Measurements from ENCODE around the gene PPOX. TPM values are rescaled to one million over a fixed set of nuclear protein-coding genes. Genes with fewer than 3 reads are reported as not detected.
A peak's percentile ranks its signal among the peaks of the same experiment; 100 is the strongest.

The PPOX gene
- total RNA-seq, 1 experiment from 2014 or later: 25.4 TPM

DNA sequence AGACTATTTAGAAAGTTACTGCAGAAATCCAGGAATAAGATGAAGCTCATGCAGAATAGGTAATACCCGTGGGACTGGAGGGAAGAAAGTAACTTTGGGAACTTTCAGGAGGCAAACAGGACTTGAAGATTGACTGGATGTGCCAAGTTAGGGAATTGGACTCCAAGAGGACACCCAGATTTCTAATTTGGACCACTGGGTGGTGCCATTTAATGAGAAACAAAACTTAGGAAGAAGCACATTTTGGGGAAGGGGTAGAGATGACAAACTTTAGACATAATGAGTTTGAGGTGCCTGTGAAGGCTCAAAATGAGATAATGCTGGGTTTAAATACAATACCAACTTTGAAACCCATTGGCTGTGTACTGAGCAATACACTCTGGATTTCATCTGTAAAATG is 14.4 kb downstream of the PPOX start:
- Histone ChIP-seq H3K36me3 (ENCODE audit: control insufficient read depth, insufficient read depth, low read length) (no peaks in the 10 kb centered on the region; the same call in 1 of the 2 replicates), H3K9me3 (no peaks in the 10 kb centered on the region), H3K4me3 (ENCODE audit: low read depth, low read length) (no peak overlapping the region), H3K27me3 (replicated peaks; ENCODE audit: control insufficient read depth, insufficient read depth, low read length) (no peaks in the 10 kb centered on the region), H3K4me1 (peaks cover 4% of the 10 kb centered on the region)
- TF ChIP-seq CTCF (IDR thresholded peaks at IDR 0.05; ENCODE audit: insufficient read depth in 1 of 2, low read depth in 1 of 2, low read length in 1 of 2, severe bottlenecking in 1 of 2, unreplicated experiment in 1 of 2): peak; percentile 25 to 41
- Mint-ChIP-seq H3K36me3 (ENCODE audit: insufficient read depth, unreplicated experiment) (no peaks in the 10 kb centered on the region), H3K4me3 (ENCODE audit: unreplicated experiment) (no peak overlapping the region), H3K9me3 (ENCODE audit: unreplicated experiment) (no peaks in the 10 kb centered on the region), H3K4me1 (ENCODE audit: low read depth, unreplicated experiment) (peaks cover 16% of the 10 kb centered on the region), H3K27me3 (ENCODE audit: insufficient read depth, unreplicated experiment) (no peaks in the 10 kb centered on the region), H3K27ac (ENCODE audit: unreplicated experiment) (no peak overlapping the region)
- no TSS peak for BruUV-seq (replicated peaks)
- peak in 1 of 2 experiments; percentile 34 for DNase-seq
- ChIA-PET CTCF (no interaction called here), POLR2A (no interaction called here)
- intact Hi-C loops (cut with micrococcal nuclease; ENCODE audit: unreplicated experiment): loop anchor here (1.0 kb wide), 1 partner anchor 202 kb away; no protein-coding TSS in a partner anchor

DNA sequence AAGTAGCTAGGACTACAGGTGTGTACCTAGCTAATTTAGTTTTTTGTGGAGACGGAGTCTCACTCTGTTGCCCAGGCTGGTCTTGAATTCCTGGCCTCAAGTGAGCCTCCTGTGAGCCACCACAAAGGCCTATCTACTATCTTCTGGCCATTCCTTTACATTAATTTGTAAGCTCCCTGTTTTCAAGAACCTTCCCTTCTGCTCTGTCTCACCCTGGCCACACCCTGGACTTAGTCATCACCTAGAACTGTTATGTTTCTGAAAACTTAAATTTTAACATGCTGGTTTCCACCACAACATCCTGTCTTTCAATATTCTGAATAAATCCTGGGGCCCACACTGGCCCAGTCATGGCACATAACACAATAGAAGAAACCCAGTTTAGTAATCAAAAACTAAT is 16.0 kb downstream of the PPOX start:
- Mint-ChIP-seq H3K4me1 (ENCODE audit: low read depth, unreplicated experiment) (peaks cover 6% of the 10 kb centered on the region), H3K4me3 (ENCODE audit: unreplicated experiment) (no peak overlapping the region), H3K27ac (ENCODE audit: unreplicated experiment) (no peak overlapping the region), H3K27me3 (ENCODE audit: insufficient read depth, unreplicated experiment) (no peaks in the 10 kb centered on the region), H3K9me3 (ENCODE audit: unreplicated experiment) (no peaks in the 10 kb centered on the region), H3K36me3 (ENCODE audit: insufficient read depth, unreplicated experiment) (no peaks in the 10 kb centered on the region)
- BruUV-seq (replicated peaks): no TSS peak
- no peaks in the 10 kb centered on the region for H3K27me3 ChIP-seq (replicated peaks; ENCODE audit: control insufficient read depth, insufficient read depth, low read length)
- POLR2A ChIA-PET: no interaction called here
- H3K9me3 ChIP-seq: no peaks in the 10 kb centered on the region
- no peaks in the 10 kb centered on the region for H3K4me1 ChIP-seq
- intact Hi-C loops (cut with micrococcal nuclease; ENCODE audit: unreplicated experiment): no loop called here
- no peak for DNase-seq
- CTCF ChIA-PET: no interaction called here
- no peaks in the 10 kb centered on the region for H3K36me3 ChIP-seq (ENCODE audit: control insufficient read depth, insufficient read depth, low read length)
- TF ChIP-seq CTCF (IDR thresholded peaks at IDR 0.05; ENCODE audit: insufficient read depth in 1 of 2, low read depth in 1 of 2, low read length in 1 of 2, severe bottlenecking in 1 of 2, unreplicated experiment in 1 of 2): no peak
- H3K4me3 ChIP-seq (ENCODE audit: low read depth, low read length): no peak overlapping the region

GRCh38 chr1:161185282-161185682 is 19.1 kb downstream of the PPOX start:
- TF ChIP-seq CTCF (IDR thresholded peaks at IDR 0.05; ENCODE audit: insufficient read depth in 1 of 2, low read depth in 1 of 2, low read length in 1 of 2, severe bottlenecking in 1 of 2, unreplicated experiment in 1 of 2): no peak
- no peaks in the 10 kb centered on the region for H3K27me3 Mint-ChIP-seq (ENCODE audit: insufficient read depth, unreplicated experiment)
- no peak overlapping the region for H3K4me3 Mint-ChIP-seq (ENCODE audit: unreplicated experiment)
- no TSS peak for BruUV-seq (replicated peaks)
- no peaks in the 10 kb centered on the region for H3K9me3 Mint-ChIP-seq (ENCODE audit: unreplicated experiment)
- intact Hi-C loops (cut with micrococcal nuclease; ENCODE audit: unreplicated experiment): no loop called here
- no peak for DNase-seq
- peaks cover 6% of the 10 kb centered on the region for H3K4me1 Mint-ChIP-seq (ENCODE audit: low read depth, unreplicated experiment)
- Histone ChIP-seq H3K4me1 (no peaks in the 10 kb centered on the region), H3K36me3 (ENCODE audit: control insufficient read depth, insufficient read depth, low read length) (no peaks in the 10 kb centered on the region), H3K27me3 (replicated peaks; ENCODE audit: control insufficient read depth, insufficient read depth, low read length) (no peaks in the 10 kb centered on the region), H3K9me3 (no peaks in the 10 kb centered on the region), H3K4me3 (ENCODE audit: low read depth, low read length) (no peak overlapping the region)
- CTCF ChIA-PET: no interaction called here
- POLR2A ChIA-PET: interaction anchor here (0.6 kb wide), 1 partner anchor 9 kb away, joined by 8 read pairs; no protein-coding TSS in a partner anchor
- no peak overlapping the region for H3K27ac Mint-ChIP-seq (ENCODE audit: unreplicated experiment)
- no peaks in the 10 kb centered on the region for H3K36me3 Mint-ChIP-seq (ENCODE audit: insufficient read depth, unreplicated experiment)
